ENCODE measurements around the gene GPR142. TPM values are rescaled to one million over a fixed set of nuclear protein-coding genes. Genes with fewer than 3 reads are reported as not detected.

GPR142 gene
- total and polyA plus RNA-seq, 4 donors = 0.05 to 0.08 TPM; not detected in 2

DNA sequence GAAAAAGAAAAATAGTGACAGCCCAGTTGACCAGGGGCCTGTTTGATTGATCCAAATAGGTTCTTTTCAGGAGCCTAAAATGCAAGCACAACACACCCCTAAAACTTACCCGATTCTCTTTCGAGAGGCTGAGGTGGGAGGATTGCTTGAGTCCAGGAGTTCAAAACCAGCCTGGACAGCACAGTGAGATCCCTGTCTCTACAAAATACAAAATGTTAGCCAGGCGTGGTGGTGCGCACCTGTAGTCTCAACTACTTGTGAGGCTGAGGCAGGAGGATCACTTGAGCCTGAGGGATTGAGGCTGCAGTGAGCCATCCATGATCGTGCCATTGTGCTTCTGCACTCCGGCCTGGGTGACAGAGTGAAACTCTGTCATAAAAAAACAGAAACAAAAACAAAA lies 42.8 kb upstream of the GPR142 start:
- no peak for TF ChIP-seq RXRA (IDR thresholded peaks at IDR 0.05)
- TF ChIP-seq GABPA (IDR thresholded peaks at IDR 0.05 in 1 of 2, conservative IDR thresholded peaks at IDR 0.05 in 1 of 2) = no peak
- no peak for TF ChIP-seq ZBTB33 (IDR thresholded peaks at IDR 0.05)
- TF ChIP-seq, protein P1, sequence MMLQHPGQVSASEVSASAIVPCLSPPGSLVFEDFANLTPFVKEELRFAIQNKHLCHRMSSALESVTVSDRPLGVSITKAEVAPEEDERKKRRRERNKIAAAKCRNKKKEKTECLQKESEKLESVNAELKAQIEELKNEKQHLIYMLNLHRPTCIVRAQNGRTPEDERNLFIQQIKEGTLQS (IDR thresholded peaks at IDR 0.05) = no peak
- TF ChIP-seq, protein P2, sequence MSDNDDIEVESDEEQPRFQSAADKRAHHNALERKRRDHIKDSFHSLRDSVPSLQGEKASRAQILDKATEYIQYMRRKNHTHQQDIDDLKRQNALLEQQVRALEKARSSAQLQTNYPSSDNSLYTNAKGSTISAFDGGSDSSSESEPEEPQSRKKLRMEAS (IDR thresholded peaks at IDR 0.05) = no peak
- TF ChIP-seq, protein P3, sequence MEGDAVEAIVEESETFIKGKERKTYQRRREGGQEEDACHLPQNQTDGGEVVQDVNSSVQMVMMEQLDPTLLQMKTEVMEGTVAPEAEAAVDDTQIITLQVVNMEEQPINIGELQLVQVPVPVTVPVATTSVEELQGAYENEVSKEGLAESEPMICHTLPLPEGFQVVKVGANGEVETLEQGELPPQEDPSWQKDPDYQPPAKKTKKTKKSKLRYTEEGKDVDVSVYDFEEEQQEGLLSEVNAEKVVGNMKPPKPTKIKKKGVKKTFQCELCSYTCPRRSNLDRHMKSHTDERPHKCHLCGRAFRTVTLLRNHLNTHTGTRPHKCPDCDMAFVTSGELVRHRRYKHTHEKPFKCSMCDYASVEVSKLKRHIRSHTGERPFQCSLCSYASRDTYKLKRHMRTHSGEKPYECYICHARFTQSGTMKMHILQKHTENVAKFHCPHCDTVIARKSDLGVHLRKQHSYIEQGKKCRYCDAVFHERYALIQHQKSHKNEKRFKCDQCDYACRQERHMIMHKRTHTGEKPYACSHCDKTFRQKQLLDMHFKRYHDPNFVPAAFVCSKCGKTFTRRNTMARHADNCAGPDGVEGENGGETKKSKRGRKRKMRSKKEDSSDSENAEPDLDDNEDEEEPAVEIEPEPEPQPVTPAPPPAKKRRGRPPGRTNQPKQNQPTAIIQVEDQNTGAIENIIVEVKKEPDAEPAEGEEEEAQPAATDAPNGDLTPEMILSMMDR (IDR thresholded peaks at IDR 0.05; ENCODE audit: low read depth, low read length, missing input control) = no peak
- TF ChIP-seq FOXA1 (IDR thresholded peaks at IDR 0.05) = no peak
- no peak for TF ChIP-seq YY1 (IDR thresholded peaks at IDR 0.05)
- no peak for TF ChIP-seq NR2F2 (IDR thresholded peaks at IDR 0.05)
- no peak for TF ChIP-seq JUND (IDR thresholded peaks at IDR 0.05)
- TF ChIP-seq, protein P4, sequence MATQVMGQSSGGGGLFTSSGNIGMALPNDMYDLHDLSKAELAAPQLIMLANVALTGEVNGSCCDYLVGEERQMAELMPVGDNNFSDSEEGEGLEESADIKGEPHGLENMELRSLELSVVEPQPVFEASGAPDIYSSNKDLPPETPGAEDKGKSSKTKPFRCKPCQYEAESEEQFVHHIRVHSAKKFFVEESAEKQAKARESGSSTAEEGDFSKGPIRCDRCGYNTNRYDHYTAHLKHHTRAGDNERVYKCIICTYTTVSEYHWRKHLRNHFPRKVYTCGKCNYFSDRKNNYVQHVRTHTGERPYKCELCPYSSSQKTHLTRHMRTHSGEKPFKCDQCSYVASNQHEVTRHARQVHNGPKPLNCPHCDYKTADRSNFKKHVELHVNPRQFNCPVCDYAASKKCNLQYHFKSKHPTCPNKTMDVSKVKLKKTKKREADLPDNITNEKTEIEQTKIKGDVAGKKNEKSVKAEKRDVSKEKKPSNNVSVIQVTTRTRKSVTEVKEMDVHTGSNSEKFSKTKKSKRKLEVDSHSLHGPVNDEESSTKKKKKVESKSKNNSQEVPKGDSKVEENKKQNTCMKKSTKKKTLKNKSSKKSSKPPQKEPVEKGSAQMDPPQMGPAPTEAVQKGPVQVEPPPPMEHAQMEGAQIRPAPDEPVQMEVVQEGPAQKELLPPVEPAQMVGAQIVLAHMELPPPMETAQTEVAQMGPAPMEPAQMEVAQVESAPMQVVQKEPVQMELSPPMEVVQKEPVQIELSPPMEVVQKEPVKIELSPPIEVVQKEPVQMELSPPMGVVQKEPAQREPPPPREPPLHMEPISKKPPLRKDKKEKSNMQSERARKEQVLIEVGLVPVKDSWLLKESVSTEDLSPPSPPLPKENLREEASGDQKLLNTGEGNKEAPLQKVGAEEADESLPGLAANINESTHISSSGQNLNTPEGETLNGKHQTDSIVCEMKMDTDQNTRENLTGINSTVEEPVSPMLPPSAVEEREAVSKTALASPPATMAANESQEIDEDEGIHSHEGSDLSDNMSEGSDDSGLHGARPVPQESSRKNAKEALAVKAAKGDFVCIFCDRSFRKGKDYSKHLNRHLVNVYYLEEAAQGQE (IDR thresholded peaks at IDR 0.05) = no peak
- no peak for TF ChIP-seq HNF4A (conservative IDR thresholded peaks at IDR 0.05)
- TF ChIP-seq RAD21 (IDR thresholded peaks at IDR 0.05) = no peak
- no peak for TF ChIP-seq SP1 (IDR thresholded peaks at IDR 0.05)
- no peak for TF ChIP-seq FOXA2 (IDR thresholded peaks at IDR 0.05)
- TF ChIP-seq EGR1 (IDR thresholded peaks at IDR 0.05; ENCODE audit: low read depth in 2 of 2) = no peak
- TF ChIP-seq TAF1 (conservative IDR thresholded peaks at IDR 0.05) = no peak
- TF ChIP-seq HNF4G (IDR thresholded peaks at IDR 0.05) = no peak
- no peaks in the 10 kb centered on the region for H3K36me3 ChIP-seq (ENCODE audit: control insufficient read depth in 4 of 4, insufficient read depth in 3 of 4, low read depth in 1 of 4, low read length in 3 of 4)
- peaks cover 0 to 15% (median 8%) of the 10 kb centered on the region in 4 donors for H3K4me1 ChIP-seq (ENCODE audit: control insufficient read depth in 4 of 4, insufficient read depth in 4 of 4, low read length in 3 of 4)
- 86% methylated on average over 6 of the region's 6 CpGs for WGBS
- no peak overlapping the region for H3K27ac ChIP-seq (ENCODE audit: low read depth in 1 of 2, low read length in 2 of 2)
- H3K4me3 ChIP-seq (ENCODE audit: low read depth in 1 of 3, low read length in 3 of 3) = no peak overlapping the region
- H3K27me3 ChIP-seq (ENCODE audit: control insufficient read depth in 4 of 4, insufficient read depth in 4 of 4, low read length in 3 of 4) = peaks cover 0 to 8% (median 6%) of the 10 kb centered on the region in 4 donors
- DNase-seq (ENCODE audit: low spot score) = no peak
- no peak overlapping the region for H3K9ac ChIP-seq (ENCODE audit: low read depth in 1 of 2, low read length in 2 of 2)
- H3K9me3 ChIP-seq (ENCODE audit: control insufficient read depth in 4 of 4, low read length in 3 of 4) = no peaks in the 10 kb centered on the region

Data from liver (tissue), 9 donors.